ELR (cell line): ENCODE results near the gene ZNF576.
"Not testable (repeated sequence)": the region's sequence is repeated elsewhere in the genome, so short reads cannot be mapped to it uniquely, and the experiment has no call there.

ENCODE experiments used
- DNase-seq: peaks from one replicate; pipeline ENCODE4 v3.0.0-alpha.2; 2015; ENCODE audit warnings: low read depth

Gene ZNF576

GRCh38 chr19:43626838-43627237, 30.4 kb downstream of the ZNF576 start:
- DNase-seq, result no peak

DNA sequence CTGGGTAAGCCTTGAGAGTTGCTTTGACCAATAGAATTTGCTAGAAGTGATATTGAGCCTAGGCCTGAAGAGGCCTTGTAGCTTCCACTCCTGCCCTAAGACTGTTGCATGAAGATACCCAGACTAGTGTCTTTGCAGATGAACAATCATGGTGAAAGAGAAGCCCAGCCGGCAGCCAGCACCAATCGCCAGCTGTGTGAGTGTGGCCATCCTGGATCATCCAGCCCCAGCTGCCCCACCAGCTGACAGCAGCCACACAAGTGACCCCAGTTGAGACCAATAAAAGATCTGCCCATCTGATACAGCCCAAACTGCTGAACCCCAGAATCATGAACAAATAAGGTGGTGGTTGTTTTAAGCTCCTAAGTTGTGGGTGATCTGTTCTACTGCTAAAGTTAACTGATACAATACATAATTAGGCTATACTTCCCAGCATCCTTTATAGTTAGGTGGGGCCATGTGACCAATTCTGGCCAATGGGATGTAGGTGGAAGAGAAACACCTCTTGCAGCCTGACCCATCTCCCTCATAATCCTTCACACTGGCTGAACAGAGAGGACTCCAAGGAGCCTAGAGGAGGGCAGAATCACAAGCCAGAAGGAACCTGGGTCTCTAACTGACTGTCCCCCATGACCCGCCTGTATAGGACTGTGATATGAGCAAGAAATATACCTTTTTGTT, 32.4 kb downstream of the ZNF576 start:
- no peak for DNase-seq

DNA sequence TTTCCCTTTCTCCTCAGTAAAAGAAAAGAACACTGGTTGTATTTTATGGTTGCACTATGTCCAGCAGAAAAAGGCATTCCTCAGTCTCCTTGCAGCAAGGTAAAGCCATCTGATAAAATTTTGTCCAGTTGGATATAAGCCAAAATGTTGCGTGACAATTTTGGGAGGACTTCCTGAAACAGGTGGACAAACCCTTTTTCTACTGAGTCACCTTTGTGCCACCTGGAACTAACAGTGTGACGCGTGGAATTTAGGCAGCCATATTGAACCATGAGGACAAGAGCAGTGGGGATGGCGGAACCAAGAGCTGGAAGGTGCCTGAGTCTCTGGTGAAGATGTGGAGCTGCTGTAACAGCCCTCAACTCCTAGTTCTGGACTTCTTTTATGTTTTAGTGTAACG, 35.1 kb downstream of the ZNF576 start:
- DNase-seq, result no peak

GRCh38 chr19:43633520-43633919, 37.1 kb downstream of the ZNF576 start:
- DNase-seq, result no peak

- no peak for DNase-seq
Observed at GRCh38 chr19:43634068-43634467, 37.7 kb downstream of the ZNF576 start.

- no peak for DNase-seq
Observed at GRCh38 chr19:43634506-43634871, 38.1 kb downstream of the ZNF576 start.

- DNase-seq, result no peak
Observed at GRCh38 chr19:43634872-43635560, 38.6 kb downstream of the ZNF576 start.

GRCh38 chr19:43635561-43635940, 39.2 kb downstream of the ZNF576 start:
- not testable (repeated sequence) for DNase-seq

DNA sequence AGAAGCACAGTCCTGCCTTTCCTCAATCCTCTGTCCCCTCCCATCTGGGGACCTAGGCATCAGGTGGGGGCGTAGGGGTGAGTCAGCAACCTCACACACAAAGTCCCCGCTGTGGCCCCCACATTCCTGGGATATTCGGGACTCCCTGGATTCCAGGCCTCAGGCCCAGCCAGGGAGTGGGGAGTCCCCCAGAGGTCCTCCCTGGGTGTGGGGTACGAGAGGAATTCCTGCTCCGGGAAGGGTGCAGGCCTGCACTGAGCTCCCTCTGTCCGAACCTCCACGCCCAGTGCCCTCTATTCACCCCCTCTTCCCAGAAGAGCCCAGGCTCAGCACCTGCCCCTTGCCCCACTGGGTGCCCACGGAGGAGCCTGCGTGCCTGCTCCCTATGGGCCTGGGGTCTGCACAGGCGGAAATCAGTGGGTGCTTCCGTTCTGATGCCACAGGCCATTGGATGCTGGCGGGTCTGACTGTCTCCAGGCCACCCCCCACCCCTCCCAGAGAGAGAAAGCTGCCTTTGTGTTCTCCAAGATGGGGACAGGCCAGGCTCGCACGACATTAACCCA, 39.8 kb downstream of the ZNF576 start:
- DNase-seq, result peak; percentile 45

- no peak for DNase-seq
Observed at GRCh38 chr19:43638214-43638994, 42.0 kb downstream of the ZNF576 start.

GRCh38 chr19:43638995-43639518, 42.7 kb downstream of the ZNF576 start:
- no peak for DNase-seq

DNA sequence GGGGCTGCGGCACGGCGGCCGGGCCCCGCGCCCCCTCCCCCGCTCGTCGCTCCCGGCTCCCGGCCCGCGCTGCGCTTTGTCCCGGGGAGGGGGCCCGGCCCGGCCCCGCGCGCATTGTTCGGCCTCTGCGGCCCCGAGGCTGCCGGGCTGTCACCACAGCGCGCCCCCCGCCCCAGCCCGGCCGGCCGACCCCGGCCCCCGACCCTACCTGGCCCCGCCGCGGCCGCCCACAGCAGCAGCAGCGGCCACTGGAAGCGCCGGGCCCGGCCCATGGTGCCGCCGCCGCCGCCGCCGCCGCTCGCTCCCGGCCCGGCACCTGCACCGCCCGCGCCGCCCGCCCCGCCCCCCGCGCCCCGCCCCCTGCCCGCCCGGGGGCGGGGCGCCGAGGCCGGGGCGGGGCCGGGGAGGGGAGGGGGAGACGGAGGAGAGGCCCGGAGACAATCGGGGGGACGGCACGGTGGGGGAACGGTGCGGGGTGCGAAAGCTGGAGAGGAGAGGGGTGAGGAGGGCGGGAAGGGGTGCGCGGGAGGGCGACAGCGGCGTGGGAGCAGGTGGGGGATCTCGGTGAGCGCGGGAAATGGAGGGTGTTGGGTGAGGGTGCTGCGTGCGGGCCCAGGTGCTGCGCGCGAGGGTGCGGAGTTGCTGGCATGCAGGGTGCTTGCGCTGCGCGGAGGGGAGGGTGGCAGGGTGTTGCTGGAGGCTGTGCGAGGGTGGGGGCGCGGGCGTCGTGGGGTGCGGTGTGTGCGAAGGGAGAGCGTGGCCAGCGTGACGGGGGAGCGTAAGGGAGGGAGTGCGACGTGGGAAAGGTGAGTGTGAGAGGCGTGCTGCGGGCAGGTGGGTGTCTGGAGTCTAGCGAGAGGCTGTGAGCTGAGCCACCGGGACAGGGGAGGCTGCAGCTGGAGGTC, 43.4 kb downstream of the ZNF576 start, which contains the start of gene CADM4:
Gene CADM4 (minus strand): TSS at position 332 of the 905 bp plus-strand sequence. CDS start 60 bp downstream, at position 272.
- DNase-seq, result peak; percentile 28

GRCh38 chr19:43640424-43640757, 44.0 kb downstream of the ZNF576 start:
- DNase-seq, result no peak

DNA sequence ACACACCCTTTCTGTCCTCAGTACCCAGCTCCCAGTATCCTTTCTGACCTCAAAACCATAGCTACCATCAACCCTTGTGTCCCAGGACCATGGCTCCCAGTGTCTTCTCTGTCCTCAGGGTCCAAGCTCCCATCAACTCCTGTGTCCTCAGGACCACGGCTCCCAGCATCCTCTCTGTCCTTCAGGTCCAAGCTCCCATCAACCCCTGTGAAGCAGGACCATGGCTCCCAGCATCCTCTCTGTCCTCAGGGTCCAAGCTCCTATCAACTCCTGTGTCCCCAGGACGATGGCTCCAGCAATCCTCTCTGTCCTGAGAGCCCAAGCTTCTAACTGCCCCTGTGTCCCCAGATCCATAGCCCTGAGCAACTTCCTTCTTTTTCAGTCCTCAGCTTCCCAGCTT, 44.9 kb downstream of the ZNF576 start:
- no peak for DNase-seq

- no peak for DNase-seq
Observed at GRCh38 chr19:43642531-43642930, 46.1 kb downstream of the ZNF576 start.

DNA sequence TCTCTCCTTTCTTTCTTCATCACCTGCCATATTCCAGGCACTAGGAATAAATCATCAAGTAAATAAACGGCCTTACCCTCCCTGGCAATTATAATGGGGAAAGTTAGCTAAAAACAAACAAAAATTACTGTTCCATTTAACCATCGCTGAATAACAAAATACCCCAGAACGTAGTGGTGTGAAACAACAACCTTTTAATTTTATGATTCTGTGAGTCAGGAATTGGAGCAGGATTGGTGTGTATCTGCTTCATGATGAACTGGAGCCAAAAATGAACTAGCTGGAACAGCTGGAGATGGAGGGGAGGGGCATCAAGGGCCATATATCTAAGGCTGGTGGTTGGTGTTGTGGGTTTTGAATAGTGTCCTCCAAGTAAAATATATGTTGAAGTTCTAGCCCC, 46.9 kb downstream of the ZNF576 start:
- DNase-seq, result no peak

- no peak for DNase-seq
Observed at GRCh38 chr19:43644181-43644580, 47.8 kb downstream of the ZNF576 start.

- DNase-seq, result no peak
Observed at GRCh38 chr19:43648633-43649032, 52.2 kb downstream of the ZNF576 start.

- no peak for DNase-seq
Observed at GRCh38 chr19:43649514-43649913, 53.1 kb downstream of the ZNF576 start.

DNA sequence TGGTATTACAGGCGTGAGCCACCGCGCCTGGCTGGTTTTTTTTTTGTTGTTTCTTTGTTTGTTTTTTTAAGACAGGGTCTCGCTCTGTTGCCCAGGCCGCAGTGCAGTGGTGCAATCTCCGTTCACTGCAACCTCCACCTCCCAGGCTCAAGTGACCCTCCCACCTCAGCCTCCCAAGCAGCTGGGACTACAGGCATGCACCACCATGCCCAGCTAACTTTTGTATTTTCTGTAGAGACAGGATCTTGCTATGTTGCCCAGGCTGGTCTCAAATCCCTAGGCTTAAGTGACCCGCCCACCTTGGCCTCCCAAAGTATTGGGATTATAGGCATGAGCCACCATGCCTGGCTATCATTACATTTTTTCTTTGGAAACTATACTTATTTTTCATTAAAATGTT, 53.9 kb downstream of the ZNF576 start:
- DNase-seq, result not testable (repeated sequence)
